ENCODE results near the gene LRRC8D.

The LRRC8D gene

DNA sequence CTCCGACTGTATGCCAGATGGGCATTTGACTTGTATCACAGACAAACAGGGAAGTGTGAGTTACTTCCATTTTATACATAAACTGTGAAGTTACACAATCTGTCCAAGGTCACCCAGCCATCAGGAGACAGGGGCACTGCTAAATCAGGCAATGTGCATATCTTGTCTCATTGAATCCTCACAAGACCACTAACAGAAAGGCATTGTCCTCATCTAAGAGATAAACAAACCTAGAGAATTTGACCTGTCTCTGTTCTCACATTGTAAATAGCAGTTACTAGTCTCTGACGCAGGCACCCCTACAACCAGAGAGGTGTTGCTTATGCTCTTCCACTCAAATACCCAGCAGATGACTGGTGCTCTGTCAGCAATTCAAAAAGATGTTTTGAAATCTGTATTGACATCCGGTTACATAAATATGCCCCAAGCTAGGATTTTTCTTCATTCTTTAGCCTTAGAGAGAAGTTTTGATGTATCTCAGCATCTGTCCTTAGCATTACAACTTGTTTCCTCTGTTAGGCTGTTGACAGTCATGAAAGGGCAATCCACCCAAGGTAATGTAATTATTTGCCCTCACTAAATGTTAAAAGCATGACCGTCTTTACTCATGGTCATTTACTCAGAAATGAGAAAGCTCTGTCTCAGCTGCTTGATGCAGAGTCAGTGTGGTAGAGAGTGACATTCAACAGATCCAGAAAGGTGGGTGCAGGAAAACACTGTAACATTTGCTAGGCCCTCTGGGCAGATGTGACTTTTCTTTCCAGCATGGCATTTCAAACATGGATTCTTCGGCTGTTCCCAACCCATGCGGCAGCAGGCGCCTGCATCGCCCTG, 122.2 kb downstream of the LRRC8D start:
- DNase-seq, result no peak

DNA sequence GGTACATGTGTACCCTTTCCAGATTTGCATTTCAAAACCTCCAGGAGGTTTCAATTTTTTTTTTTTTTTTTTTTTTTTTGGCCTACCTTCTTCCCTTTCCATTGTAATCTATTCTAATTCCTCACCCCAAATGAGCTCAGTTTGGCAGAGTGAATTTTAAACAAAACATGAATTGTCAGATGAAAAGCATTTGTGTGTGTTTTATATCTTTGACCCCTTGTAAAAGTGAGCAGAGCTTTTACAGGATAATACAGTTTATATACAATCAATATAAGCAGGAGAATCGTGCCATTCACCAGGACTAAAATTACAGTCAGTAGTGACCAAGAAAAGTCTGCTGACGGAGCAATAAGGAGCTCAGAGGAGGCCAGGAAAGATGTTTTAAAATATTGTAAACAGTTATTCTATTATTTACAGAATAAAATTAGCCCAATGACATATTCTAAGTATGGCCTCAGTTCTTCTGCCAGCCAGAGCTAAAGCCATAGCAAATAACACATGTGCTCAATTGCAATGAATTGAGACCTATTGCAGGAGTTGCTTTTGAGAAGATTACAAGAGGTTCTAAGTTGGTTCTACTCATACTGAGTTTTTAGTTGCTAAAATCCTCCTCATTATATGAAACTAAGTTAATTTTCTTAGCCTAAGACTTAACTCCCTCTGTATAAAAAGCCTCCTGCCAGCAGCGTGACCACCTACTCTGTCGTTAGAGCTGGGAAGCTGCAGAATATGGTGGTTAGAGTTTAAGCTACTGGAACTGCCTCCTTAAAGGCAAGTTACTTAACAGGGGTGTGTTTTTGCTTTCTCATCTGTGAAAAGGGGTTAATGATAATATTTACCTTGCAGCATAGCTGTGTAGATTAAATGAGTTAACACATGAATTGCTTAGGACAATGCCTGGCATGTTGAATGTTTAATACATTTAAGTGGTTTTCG, 123.3 kb downstream of the LRRC8D start:
- DNase-seq, result no peak

DNA sequence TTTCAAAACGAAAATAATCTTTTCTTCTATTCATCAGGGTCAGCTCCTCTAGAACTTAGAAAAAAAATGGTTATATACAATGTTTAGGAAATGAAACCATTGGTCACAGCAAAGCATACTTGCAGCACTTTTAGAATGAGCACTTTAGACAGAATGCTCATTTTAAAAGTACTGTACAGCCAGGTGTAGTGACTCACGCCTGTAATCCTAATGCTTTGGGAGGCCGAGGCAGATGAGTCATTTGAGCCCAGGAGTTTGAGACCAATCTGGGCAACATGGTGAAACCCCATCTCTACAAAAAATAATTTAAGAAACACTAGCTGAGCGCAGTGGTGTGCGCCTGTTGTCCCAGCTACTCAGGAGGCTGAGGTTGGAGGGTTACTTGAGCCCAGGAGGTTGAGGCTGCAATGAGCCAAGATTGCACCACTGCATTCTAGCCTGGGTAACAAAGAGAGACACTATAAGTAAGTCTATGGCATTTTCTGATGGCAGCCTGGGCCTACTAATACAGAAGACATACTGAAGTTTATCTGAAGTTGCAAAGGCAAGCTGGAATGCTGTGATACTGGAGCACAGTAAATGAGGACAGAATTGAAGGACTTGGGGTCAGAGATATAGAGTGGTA, 125.1 kb downstream of the LRRC8D start:
- DNase-seq, result no peak

DNA sequence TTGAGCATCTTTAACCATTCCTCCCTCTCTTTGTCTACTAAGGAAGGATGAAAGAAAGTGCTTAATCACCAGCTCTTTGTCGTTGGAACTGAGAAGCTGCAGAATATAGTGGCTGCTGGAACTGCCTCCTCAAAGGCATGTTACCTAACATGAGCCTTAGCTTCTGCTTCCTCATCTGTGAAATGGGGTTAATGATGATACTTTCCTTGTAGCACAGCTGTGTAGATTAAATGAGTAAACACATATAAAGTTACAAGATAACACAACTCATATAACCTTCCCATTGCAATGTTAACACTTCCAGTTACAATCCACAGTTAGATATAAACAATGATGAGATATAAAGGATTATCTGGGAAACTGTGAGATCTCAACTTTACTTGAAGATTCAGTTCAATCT, 125.7 kb downstream of the LRRC8D start:
- no peak for DNase-seq

DNA sequence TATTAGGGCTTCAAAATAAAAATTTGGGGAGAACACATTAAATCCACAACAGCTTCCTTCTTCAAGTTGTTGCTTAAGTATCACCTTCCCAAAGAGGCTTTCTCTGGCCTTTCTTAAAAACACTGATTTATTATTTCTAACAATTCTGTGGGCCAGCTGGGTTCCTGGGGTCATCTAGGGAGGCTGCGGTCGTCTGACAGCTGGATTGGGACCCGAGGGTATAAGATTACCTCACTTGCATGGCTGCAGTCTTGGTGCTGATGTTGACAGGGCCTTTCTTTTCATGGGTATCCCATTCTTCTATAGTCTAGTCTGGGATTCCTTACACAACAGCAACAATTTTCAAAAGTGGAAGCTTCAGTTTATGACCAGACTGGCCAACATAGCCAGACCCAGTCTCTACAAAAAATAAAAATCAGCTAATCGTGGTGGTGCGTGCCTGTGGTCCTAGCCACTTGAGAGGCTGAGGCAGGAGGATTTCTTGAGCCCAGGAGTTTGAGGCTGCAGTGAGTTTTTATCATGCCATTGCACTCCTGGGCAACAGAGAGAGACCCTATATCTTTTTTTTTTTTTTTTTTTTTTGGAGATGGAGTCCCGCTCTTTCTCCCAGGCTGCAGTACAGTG, 128.0 kb downstream of the LRRC8D start:
- no peak for DNase-seq

DNA sequence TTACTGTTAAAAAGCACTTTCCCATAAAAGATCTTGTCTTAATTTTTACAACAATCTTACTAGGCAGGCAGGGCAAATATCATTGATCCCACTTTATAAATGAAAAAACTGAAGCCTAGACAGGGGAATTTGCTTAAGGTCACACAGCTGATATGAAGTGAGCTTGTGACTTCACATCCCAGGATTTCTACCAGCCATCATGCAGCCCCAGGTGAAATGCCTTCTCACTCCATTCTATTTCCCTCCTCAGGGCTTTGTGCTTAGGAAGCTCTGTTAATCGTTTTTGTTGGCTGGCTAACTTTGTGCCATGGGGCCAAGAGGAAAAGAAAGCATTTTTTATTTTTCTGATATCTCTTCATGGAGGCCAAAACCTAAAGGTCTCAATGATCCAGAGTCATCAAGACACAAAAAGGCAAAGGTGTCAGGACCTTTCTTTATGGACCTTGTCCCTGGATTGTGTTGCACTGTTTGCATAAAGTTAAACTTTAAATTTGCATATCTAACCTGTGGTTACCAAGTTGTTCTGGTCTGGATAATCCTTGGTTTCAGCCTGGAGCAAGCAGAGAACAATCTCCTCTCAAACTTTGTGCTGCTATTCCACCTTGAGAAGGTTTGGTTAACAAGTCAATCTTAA, 129.3 kb downstream of the LRRC8D start:
- no peak for DNase-seq

DNA sequence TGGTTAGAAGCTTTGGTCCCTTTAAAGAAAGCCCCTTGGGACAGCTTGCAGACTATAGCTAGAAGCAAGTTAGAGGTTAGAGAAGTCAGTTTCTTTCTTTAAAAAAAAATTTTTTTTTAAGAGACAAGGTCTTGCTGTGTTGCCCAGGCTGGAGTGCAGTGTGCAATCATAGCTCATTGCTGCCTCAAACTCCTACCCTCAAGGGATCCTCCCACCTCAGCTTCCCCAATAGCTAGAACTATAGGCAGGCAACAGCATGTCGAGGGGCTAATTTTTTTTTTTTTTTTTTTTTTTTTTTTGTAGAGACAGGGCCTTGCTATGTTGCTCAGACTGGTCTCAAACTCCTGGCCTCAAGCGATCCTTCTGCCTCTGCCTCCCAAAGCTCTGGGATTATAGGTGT, 129.9 kb downstream of the LRRC8D start:
- no peak for DNase-seq

DNA sequence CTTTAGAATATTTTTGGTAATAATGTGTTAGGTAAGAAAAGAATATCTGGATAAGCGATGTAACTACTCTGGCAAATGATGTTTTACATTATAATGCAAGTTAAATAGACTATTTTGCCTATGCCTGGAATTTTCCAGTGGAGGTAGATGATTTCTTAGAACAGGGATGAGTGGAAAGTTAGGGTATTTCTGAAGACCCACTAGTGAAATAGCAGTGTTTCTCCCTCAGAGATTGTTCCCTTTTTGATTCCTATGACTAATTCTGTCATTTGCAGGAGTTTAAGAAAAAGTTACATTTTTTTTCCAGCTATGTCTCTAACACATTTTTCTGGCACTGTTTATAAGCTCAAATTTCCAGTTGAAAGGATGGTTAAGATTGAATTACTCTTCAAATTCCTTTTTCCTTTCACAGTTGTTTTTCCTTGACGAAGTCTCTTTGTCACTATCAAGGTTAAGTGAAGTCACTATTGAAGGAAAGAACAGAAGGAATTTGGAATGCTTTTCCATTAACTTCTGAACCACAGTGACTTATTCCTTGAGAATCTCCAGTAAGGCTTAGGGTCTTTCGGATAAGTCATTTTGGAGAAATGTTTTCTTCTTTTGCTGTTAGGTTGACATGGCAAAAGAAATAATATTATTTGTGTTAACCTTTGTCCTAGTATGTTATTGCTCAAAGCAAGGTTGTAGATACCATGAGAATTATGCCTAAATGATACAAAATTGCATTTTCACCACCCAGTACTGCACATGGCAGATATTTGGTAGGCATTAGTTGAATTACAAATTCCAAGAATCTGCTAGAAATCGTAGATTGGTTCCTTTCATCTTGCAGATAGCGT, 131.2 kb downstream of the LRRC8D start:
- no peak for DNase-seq

DNA sequence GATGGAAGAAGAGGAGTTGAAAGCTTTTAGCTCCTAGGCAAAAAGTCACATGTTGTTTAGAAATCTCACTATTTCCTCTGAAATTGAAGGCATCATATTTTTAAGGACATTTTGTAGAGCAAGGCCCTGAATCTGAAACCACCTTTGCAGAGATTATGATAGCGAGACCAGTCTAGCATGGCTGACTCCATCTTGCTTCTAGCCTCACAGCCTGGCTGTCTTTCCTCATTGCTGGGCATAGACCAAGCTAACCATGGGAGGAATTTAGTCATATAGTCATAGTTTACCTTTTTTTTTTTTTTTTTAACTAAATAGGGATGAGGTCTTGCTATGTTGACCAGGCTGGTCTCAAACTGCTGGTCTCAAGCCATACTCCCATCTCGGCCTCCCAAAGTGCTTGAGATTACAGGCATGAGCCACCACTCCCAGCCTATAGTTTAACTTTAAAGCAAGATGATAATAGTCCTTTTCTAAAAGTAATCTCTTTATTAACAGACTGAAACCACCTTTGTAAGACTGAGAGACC, 131.8 kb downstream of the LRRC8D start:
- DNase-seq, result no peak

DNA sequence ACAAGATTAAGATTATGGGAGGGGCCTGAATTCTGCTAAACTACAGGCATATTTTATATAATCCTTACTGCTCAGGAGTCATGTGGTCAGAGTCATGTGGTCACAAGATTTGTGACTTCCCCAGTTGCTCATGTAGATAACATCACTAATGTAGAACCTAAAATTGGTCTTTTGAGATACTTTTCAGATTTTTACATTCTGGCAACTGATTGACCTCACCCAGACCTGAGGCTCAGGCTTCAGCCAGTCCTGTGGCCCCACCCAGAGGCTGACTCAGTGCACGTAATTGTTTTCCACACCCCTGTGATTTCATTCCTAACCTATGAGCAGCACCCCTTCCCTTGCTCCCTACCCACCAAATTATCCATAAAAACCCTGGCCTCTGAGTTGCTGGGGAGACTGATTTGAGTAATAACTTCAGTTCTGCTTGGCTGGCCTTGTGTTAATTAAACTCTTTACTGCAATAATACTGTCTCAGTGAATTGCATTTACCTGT, 132.3 kb downstream of the LRRC8D start:
- DNase-seq, result peak; percentile 57

DNA sequence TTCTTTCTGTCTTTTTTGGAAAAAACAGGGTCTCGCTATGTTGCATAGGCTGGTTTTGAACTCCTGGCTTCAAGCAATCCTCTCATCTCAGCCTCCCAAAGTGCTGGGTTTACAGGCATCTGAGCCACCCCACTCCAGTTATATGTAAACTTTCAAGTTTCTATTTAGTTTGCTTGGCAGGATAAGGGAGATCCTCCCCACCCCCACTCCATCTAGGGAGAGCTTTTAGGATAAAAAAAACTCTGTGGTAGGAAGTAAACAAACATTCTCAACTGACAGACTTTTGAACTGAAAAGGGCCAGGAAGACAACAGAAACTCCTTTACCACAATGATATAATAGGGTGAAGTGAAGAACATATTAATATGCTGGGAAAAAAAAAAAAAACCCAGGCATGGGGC, 133.1 kb downstream of the LRRC8D start:
- no peak for DNase-seq

DNA sequence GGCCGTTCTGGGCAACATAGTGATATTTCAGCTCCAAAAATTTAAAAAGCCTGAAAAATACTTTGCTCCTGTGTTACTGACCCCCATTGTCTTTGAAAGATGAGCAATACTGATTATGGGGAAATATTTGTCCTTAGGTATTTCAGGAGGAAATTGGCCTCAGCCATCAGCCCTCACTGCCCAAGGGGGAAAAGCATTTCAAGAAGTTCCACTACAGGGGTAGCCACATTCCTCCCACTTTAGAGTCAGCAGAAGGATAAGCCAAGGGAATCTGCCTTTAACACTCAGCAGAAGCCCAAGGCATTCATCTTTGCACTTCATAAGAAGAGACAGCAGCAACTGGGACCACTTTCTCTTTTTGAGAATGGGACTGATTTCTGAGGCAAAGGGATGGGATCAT, 133.6 kb downstream of the LRRC8D start:
- DNase-seq, result no peak

DNA sequence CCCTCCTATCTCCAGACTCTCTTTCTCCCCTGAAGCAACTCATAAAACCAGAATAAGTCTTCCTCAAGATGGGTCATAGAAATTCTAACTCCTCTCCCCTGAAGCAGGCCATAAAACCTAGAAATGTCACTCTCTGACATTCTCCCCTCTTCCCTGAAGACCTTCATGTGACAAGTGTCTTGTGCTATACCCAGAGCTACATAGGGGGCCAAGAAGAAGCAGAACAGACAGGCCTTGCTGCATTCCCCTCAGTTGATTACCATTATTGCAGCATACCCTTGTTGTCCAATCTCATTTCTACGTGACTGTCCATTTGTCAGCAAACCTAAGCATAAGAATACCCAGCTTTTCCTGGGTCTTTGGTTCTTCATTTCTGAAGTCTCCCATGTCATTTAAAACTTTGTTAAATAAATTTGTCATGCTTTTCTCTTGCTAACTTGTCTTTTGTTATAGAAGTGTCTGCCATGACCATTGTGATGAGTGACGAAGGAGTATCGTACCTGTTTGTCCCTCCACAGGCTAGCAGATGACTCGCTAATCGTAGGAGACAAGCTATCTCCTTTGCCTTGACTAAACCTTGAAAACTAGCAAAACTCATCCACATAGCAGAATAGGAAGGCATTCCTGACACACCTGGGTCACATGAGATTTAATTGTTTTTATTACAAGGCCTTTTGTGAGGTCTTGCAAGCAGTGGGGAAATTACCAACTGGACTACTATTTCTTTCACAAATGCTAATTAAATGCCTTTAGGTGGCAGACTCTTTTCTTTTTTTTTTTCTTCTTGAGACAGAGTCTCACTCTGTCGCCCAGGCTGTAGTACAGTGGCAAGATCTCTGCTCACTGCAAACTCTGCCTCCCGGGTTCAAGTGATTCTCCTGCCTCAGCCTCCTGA, 134.7 kb downstream of the LRRC8D start:
- no peak for DNase-seq

DNA sequence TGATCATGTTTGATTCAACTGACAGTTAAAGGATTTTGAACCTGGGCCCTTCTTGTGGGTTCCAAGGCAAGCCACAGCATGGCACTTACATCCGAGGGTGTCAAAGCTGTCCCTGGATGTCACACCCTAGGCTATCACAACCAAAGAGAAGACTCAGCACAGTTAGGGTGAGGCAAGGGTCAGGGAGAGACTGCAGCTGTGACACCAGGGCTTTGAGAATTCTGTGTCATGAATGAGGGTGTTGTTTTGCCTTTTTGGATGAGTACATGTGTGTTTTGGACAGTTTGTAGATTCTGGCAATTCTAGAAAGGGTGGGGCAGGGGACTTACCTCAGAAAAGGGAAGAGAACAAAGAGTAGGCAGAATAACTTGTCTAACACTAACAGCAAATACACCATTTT, 136.3 kb downstream of the LRRC8D start:
- DNase-seq, result no peak

DNA sequence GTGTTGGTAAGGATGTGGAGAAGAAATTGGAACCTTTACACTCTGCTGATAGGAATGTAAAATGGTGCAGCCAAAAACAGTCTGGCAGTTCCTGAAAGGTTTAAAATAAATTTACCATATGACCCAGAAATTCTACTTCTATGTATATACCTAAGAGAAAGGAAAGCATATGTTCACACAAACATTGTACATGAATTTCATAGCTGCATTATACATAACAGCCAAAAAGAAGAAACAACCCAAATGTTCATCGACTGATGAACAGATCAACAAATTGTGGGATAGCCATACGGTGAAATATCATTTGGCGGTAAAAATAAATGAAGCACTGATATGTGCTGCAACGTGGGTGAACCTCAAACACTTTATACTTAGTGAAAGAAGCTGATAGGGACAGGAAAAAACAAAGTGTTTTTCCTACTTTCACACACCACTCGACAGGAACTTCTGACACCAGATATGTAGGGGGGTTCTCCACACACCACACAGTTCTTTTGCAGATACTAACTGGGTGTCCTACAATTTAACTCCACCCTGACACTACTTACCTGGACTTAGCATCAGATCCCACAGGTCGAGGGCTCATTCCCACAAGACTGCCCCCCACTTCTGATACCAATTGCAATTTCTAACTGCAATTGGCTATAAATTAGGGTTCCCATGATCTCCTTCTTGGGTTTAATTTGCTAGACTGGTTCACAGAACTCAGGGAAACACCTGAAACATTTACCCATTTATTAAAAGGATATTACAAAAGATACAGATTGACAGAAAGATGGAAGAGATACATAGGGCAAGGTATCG, 138.2 kb downstream of the LRRC8D start:
- DNase-seq, result no peak

DNA sequence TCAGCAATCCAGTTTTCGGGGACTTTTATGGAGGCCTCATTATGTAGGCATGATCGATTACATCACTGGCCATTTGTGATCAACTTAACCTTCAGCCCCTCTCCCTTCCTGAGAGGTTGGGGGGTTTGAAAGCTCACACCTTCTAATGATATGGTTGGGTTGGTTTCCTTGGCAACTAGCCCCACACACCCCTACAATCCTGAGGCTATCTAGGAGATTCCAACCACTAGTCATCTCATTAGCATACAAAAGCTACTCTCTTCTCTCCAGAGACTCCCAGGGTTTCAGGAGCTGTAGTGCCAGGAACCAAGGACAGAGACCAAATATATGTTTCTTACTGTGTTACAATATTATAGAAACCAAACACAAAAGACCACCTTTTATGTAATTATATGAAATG, 138.9 kb downstream of the LRRC8D start:
- DNase-seq, result no peak

DNA sequence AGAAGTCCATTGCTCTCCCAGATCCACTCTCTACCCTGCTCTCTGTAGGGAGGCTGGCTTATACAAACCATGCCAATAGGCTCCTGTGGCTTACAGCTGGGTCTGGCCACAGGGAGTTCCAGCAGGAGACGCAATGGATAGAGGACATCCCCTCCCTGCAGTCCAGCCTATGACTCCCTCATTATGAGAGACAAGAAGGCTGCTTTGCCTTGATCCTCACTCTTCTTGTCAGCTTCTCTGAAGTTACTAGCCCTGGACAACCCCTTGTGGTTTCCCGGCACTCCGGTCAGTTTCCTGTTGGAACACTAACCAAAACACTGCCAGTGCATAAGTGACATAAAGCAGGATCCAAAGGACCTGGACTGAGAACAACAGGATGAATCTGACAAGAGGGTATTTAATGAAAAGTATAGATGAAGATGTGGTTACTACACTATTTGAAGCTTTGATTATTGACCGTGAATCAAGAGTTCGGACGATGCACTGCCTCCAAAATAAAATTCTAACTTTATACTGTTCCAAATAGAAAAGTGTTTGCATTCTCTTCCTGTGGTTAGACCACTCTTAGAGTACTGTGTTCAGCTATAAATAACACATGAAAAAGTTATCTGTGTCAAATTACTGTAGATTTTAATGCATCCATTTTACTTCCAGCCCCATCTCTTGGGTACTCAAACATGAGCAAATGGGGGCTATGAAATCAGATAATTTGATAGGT, 141.4 kb downstream of the LRRC8D start:
- no peak for DNase-seq

DNA sequence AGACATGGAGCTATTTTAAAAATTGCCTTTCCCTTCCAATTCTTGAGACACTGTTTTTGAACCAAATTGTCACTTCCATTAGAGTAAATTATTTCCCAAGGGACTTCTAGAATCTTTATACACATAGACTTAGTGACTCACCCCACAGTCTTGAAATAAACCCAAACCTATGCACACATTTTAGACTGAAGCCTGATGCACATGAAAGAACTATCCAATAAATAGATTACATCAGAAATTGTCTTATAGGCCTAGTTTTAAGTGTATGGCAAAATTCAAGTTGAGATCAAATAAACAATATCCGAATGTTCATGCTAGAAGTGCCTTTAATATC, 141.9 kb downstream of the LRRC8D start:
- DNase-seq, result no peak
